Esophagus squamous epithelium (tissue), 4 donors: Measurements from ENCODE around the gene GNG8.

Experiments used
- CTCF ChIP-seq, 6 experiments: fragments of 450-650 bp in 4 of 6; fragments of 200-600 bp in 2 of 6; sonication (generic) in 2 of 6; IDR thresholded peaks; one replicate each; pipeline ENCODE4 v1.5.1; 2016 to 2019; ENCODE audit warnings: antibody characterized with exemption in 6 of 6, mild to moderate bottlenecking in 4 of 6, moderate library complexity in 4 of 6
- POLR2A ChIP-seq, 4 donors: fragments of 450-650 bp; IDR thresholded peaks; one replicate each; pipeline ENCODE4 v1.6.1; 2017; ENCODE audit warnings: antibody characterized with exemption in 4 of 4, mild to moderate bottlenecking in 4 of 4, moderate library complexity in 3 of 4

GRCh38 chr19:46614114-46614722, 21.8 kb downstream of the GNG8 start:
- no peak for TF ChIP-seq POLR2A (IDR thresholded peaks at IDR 0.05)
- TF ChIP-seq CTCF (IDR thresholded peaks at IDR 0.05), result peak; percentile 83 to 90 (median 88)
